Skeletal muscle satellite cell (primary cell): ENCODE measurements around the gene SERPINB8.
A peak's percentile ranks its signal among the peaks of the same experiment; 100 is the strongest.

Experiments used
- H3K27me3 ChIP-seq: 2 replicates; pipeline ENCODE4 v1.7.0; 2013; ENCODE audit warnings: low read length; ENCODE audit not compliant: control insufficient read depth, insufficient read depth
- H3K36me3 ChIP-seq: 2 replicates; pipeline ENCODE4 v1.7.0; 2013; ENCODE audit warnings: mild to moderate bottlenecking, control low read depth, low read length; ENCODE audit not compliant: insufficient read depth
- H3K4me1 ChIP-seq: 2 replicates; pipeline ENCODE4 v1.7.0; 2013; ENCODE audit warnings: low read length; ENCODE audit not compliant: control insufficient read depth, insufficient read depth
- H3K4me2 ChIP-seq: 2 replicates; pipeline ENCODE4 v1.7.0; 2013; ENCODE audit warnings: mild to moderate bottlenecking, low read length
- H3K4me3 ChIP-seq: 2 replicates; pipeline ENCODE4 v1.7.0; 2013; ENCODE audit warnings: low read length
- H3K9ac ChIP-seq: 2 replicates; pipeline ENCODE4 v1.7.0; 2013; ENCODE audit warnings: mild to moderate bottlenecking, low read depth, low read length, moderate library complexity
- H3K9me3 ChIP-seq: replicated peaks from 2 replicates; pipeline ENCODE4 v1.7.0; 2013; ENCODE audit warnings: mild to moderate bottlenecking, control low read depth, low read length

SERPINB8 gene

GRCh38 chr18:63947051-63947790 is 22.7 kb upstream of the SERPINB8 start:
- Histone ChIP-seq H3K9ac (no peak overlapping the region), H3K4me3 (no peak overlapping the region), H3K4me1 (peaks cover 6% of the 10 kb centered on the region), H3K4me2 (no peak overlapping the region), H3K9me3 (no peaks in the 10 kb centered on the region), H3K36me3 (no peaks in the 10 kb centered on the region), H3K27me3 (peaks cover 4% of the 10 kb centered on the region)

- Histone ChIP-seq H3K4me3 (peak within 1 kb of the TSS; percentile 65), H3K36me3 (no peaks in the 10 kb centered on the region), H3K4me2 (peak within 1 kb of the TSS; percentile 83), H3K9me3 (no peaks in the 10 kb centered on the region), H3K27me3 (no peaks in the 10 kb centered on the region), H3K4me1 (peaks cover 6% of the 10 kb centered on the region), H3K9ac (peak within 1 kb of the TSS; percentile 43)
These were observed 20.7 kb upstream of the SERPINB8 start, which contains the start of gene HMSD for GRCh38 chr18:63949068-63949737. HMSD (plus strand) TSS chr18:63949301; CDS start chr18:63953456, 4,155 bp downstream.

- Histone ChIP-seq H3K4me2 (no peak overlapping the region), H3K4me3 (no peak overlapping the region), H3K4me1 (peaks cover 8% of the 10 kb centered on the region), H3K27me3 (no peaks in the 10 kb centered on the region), H3K9ac (no peak overlapping the region), H3K36me3 (no peaks in the 10 kb centered on the region), H3K9me3 (no peaks in the 10 kb centered on the region)
These were observed 18.6 kb upstream of the SERPINB8 start for GRCh38 chr18:63951302-63951705.

- peaks cover 7% of the 10 kb centered on the region for H3K27me3 ChIP-seq
- no peaks in the 10 kb centered on the region for H3K9me3 ChIP-seq
- no peak overlapping the region for H3K4me3 ChIP-seq
These were observed 16.1 kb upstream of the SERPINB8 start for GRCh38 chr18:63953811-63954210.

GRCh38 chr18:63956755-63957154 is 13.1 kb upstream of the SERPINB8 start:
- Histone ChIP-seq H3K4me2 (no peak overlapping the region), H3K27me3 (peaks cover 24% of the 10 kb centered on the region), H3K9me3 (no peaks in the 10 kb centered on the region), H3K9ac (no peak overlapping the region), H3K36me3 (no peaks in the 10 kb centered on the region), H3K4me3 (no peak overlapping the region), H3K4me1 (peaks cover 10% of the 10 kb centered on the region)

More at GRCh38 chr18:63953811-63954210, 16.1 kb upstream of the SERPINB8 start:
- H3K36me3 ChIP-seq = no peaks in the 10 kb centered on the region
- H3K4me2 ChIP-seq = no peak overlapping the region
- no peak overlapping the region for H3K9ac ChIP-seq
- H3K4me1 ChIP-seq = peaks cover 16% of the 10 kb centered on the region

- Histone ChIP-seq H3K4me3 (no peak overlapping the region), H3K27me3 (peaks cover 30% of the 10 kb centered on the region), H3K9me3 (no peaks in the 10 kb centered on the region), H3K9ac (no peak overlapping the region), H3K4me1 (peaks cover 10% of the 10 kb centered on the region), H3K36me3 (no peaks in the 10 kb centered on the region), H3K4me2 (no peak overlapping the region)
These were observed 9.0 kb upstream of the SERPINB8 start for GRCh38 chr18:63960891-63961290.

- H3K9me3 ChIP-seq = no peaks in the 10 kb centered on the region
- no peak overlapping the region for H3K4me3 ChIP-seq
- peaks cover 30% of the 10 kb centered on the region for H3K27me3 ChIP-seq
- H3K4me1 ChIP-seq = peaks cover 6% of the 10 kb centered on the region
- no peak overlapping the region for H3K9ac ChIP-seq
- no peak overlapping the region for H3K4me2 ChIP-seq
- H3K36me3 ChIP-seq = no peaks in the 10 kb centered on the region
These were observed 8.4 kb upstream of the SERPINB8 start for GRCh38 chr18:63961435-63961980.

- H3K9ac ChIP-seq = no peak overlapping the region
- no peaks in the 10 kb centered on the region for H3K4me1 ChIP-seq
- no peaks in the 10 kb centered on the region for H3K36me3 ChIP-seq
- peaks cover 30% of the 10 kb centered on the region for H3K27me3 ChIP-seq
- no peak overlapping the region for H3K4me2 ChIP-seq
- H3K4me3 ChIP-seq = no peak overlapping the region
- H3K9me3 ChIP-seq = no peaks in the 10 kb centered on the region
These were observed 7.7 kb upstream of the SERPINB8 start for GRCh38 chr18:63962137-63962536.

GRCh38 chr18:63963615-63964256 is 6.1 kb upstream of the SERPINB8 start:
- Histone ChIP-seq H3K9me3 (no peaks in the 10 kb centered on the region), H3K4me2 (no peak overlapping the region), H3K4me3 (no peak overlapping the region), H3K27me3 (peaks cover 23% of the 10 kb centered on the region), H3K4me1 (no peaks in the 10 kb centered on the region), H3K36me3 (no peaks in the 10 kb centered on the region), H3K9ac (no peak overlapping the region)

- Histone ChIP-seq H3K4me2 (no peak overlapping the region), H3K4me3 (no peak overlapping the region), H3K9me3 (no peaks in the 10 kb centered on the region), H3K27me3 (peaks cover 18% of the 10 kb centered on the region), H3K36me3 (no peaks in the 10 kb centered on the region), H3K9ac (no peak overlapping the region), H3K4me1 (peaks cover 6% of the 10 kb centered on the region)
These were observed 5.0 kb upstream of the SERPINB8 start for GRCh38 chr18:63964908-63965307.

- peaks cover 7% of the 10 kb centered on the region for H3K4me1 ChIP-seq
- no peaks in the 10 kb centered on the region for H3K9me3 ChIP-seq
- no peak overlapping the region for H3K4me2 ChIP-seq
- H3K36me3 ChIP-seq = no peaks in the 10 kb centered on the region
- no peak overlapping the region for H3K4me3 ChIP-seq
- H3K9ac ChIP-seq = peak overlapping the region; percentile 27
- peaks cover 11% of the 10 kb centered on the region for H3K27me3 ChIP-seq
These were observed 4.1 kb upstream of the SERPINB8 start for GRCh38 chr18:63965716-63966330.
